Measurements from ENCODE around the gene AMBRA1.

GRCh38 chr11:46497498-46497897 lies 96.3 kb downstream of the AMBRA1 start:
- no peak for TF ChIP-seq CTCF (IDR thresholded peaks at IDR 0.05)
- no peak for TF ChIP-seq EP300 (IDR thresholded peaks at IDR 0.05)
- TF ChIP-seq POLR2AphosphoS5 (IDR thresholded peaks at IDR 0.05) = no peak
